ENCODE results near the gene MTERF2.
"Not testable (repeated sequence)": the region's sequence is repeated elsewhere in the genome, so short reads cannot be mapped to it uniquely, and the experiment has no call there.

The MTERF2 gene

GRCh38 chr12:107027636-107028053, 40.7 kb upstream of the MTERF2 start:
- TF ChIP-seq CTCF (conservative IDR thresholded peaks at IDR 0.05; ENCODE audit: low read length), result no peak
- H3K4me3 ChIP-seq (ENCODE audit: low read length), result no peak overlapping the region
- DNase-seq (ENCODE audit: low read depth), result peak; percentile 94

GRCh38 chr12:107026806-107027635, 40.1 kb upstream of the MTERF2 start:
- H3K4me3 ChIP-seq (ENCODE audit: low read length), result no peak overlapping the region; the same call in 1 of the 2 replicates
- no peak for TF ChIP-seq CTCF (conservative IDR thresholded peaks at IDR 0.05; ENCODE audit: low read length)
- no peak for DNase-seq (ENCODE audit: low read depth)

- DNase-seq (ENCODE audit: low read depth); H3K4me3 ChIP-seq (ENCODE audit: low read length): not testable (repeated sequence)
These were observed 39.4 kb upstream of the MTERF2 start for GRCh38 chr12:107026356-107026755.

GRCh38 chr12:107025671-107026070, 38.7 kb upstream of the MTERF2 start:
- H3K4me3 ChIP-seq (ENCODE audit: low read length), result no peak overlapping the region
- DNase-seq (ENCODE audit: low read depth), result no peak
- TF ChIP-seq CTCF (conservative IDR thresholded peaks at IDR 0.05; ENCODE audit: low read length), result no peak

GRCh38 chr12:107019546-107019945, 32.6 kb upstream of the MTERF2 start:
- TF ChIP-seq CTCF (conservative IDR thresholded peaks at IDR 0.05; ENCODE audit: low read length), result no peak
- no peak for DNase-seq (ENCODE audit: low read depth)
- no peak overlapping the region for H3K4me3 ChIP-seq (ENCODE audit: low read length)

GRCh38 chr12:107017042-107017441, 30.1 kb upstream of the MTERF2 start:
- no peak for TF ChIP-seq CTCF (conservative IDR thresholded peaks at IDR 0.05; ENCODE audit: low read length)
- DNase-seq (ENCODE audit: low read depth), result no peak
- no peak overlapping the region for H3K4me3 ChIP-seq (ENCODE audit: low read length)

GRCh38 chr12:107014055-107014454, 27.1 kb upstream of the MTERF2 start:
- TF ChIP-seq CTCF (conservative IDR thresholded peaks at IDR 0.05; ENCODE audit: low read length), result no peak
- no peak for DNase-seq (ENCODE audit: low read depth)
- no peak overlapping the region for H3K4me3 ChIP-seq (ENCODE audit: low read length)

All from AG10803 (cell line).